HG03378 (cell line): ENCODE results near the gene STYX.

Experiments
- ATAC-seq: cut with Tn5 transposase; IDR thresholded peaks from one replicate; pipeline ENCODE4 v1.9.1; 2021; ENCODE audit warnings: mild to moderate bottlenecking, moderate library complexity; ENCODE audit not compliant: unreplicated experiment

The STYX gene

GRCh38 chr14:52729925-52730708, at the start of gene STYX:
Gene STYX, plus strand, starts transcription at chr14:52730166. Its CDS starts 309 bp downstream, at chr14:52730475.
- ATAC-seq: peak; percentile 88

- ATAC-seq: no peak
These were observed 45.9 kb upstream of the STYX start for GRCh38 chr14:52683985-52684520.

- ATAC-seq: no peak
These were observed 43.8 kb upstream of the STYX start for GRCh38 chr14:52686176-52686575.

- ATAC-seq: no peak
These were observed 38.8 kb upstream of the STYX start for GRCh38 chr14:52690983-52691760.

- no peak for ATAC-seq
These were observed 37.6 kb upstream of the STYX start for GRCh38 chr14:52692248-52692962.

GRCh38 chr14:52693036-52693435, 36.9 kb upstream of the STYX start:
- ATAC-seq: no peak

- no peak for ATAC-seq
These were observed 36.4 kb upstream of the STYX start for GRCh38 chr14:52693532-52693931.

- peak; percentile 68 for ATAC-seq
These were observed 35.0 kb upstream of the STYX start for GRCh38 chr14:52694761-52695480.

GRCh38 chr14:52695481-52696091, 34.4 kb upstream of the STYX start, which contains the start of gene ERO1A:
Gene ERO1A, minus strand, starts transcription at chr14:52695558. Its CDS starts 77 bp downstream, at chr14:52695481.
- peak; percentile 38 for ATAC-seq

GRCh38 chr14:52700701-52701172, 29.2 kb upstream of the STYX start:
- ATAC-seq: no peak

GRCh38 chr14:52701223-52701622, 28.7 kb upstream of the STYX start:
- ATAC-seq: no peak

GRCh38 chr14:52703225-52703624, 26.7 kb upstream of the STYX start:
- no peak for ATAC-seq

GRCh38 chr14:52703664-52704063, 26.3 kb upstream of the STYX start:
- no peak for ATAC-seq

- no peak for ATAC-seq
These were observed 23.7 kb upstream of the STYX start for GRCh38 chr14:52706286-52706685.

GRCh38 chr14:52706724-52707706, 23.0 kb upstream of the STYX start, which contains the start of gene PSMC6:
Gene PSMC6, plus strand, starts transcription at chr14:52707200. Its CDS starts 20 bp downstream, at chr14:52707220.
- ATAC-seq: peak; percentile 88

GRCh38 chr14:52711666-52712065, 18.3 kb upstream of the STYX start:
- ATAC-seq: no peak

GRCh38 chr14:52716155-52716554, 13.8 kb upstream of the STYX start:
- ATAC-seq: no peak

- ATAC-seq: no peak
These were observed 6.2 kb upstream of the STYX start for GRCh38 chr14:52723514-52724359.
